Astrocyte of the cerebellum (primary cell): ENCODE data around the gene POLR2L.

Source experiments
- DNase-seq: peaks from one replicate; pipeline ENCODE4 v3.0.0-alpha.2; 2011; ENCODE audit warnings: low read depth
- H3K4me3 ChIP-seq: 2 replicates; pipeline ENCODE4 v1.5.1; 2011; ENCODE audit warnings: mild to moderate bottlenecking, low read depth, low read length, moderate library complexity
- in situ Hi-C: cut with HindIII; loops from 2 replicates; pipeline ENCODE4 v1.10.0; 2017; ENCODE audit warnings: low sequenced_read_pairs
- TF ChIP-seq, protein P1 (sequence below): IDR thresholded peaks from 2 replicates; pipeline ENCODE4 v1.5.1; 2012; ENCODE audit warnings: low read length, low read depth, moderate library complexity, mild to moderate bottlenecking; ENCODE audit errors: missing control alignments

The POLR2L gene

GRCh38 chr11:839280-839623 lies 3.1 kb downstream of the POLR2L start:
- TF ChIP-seq, protein P1, sequence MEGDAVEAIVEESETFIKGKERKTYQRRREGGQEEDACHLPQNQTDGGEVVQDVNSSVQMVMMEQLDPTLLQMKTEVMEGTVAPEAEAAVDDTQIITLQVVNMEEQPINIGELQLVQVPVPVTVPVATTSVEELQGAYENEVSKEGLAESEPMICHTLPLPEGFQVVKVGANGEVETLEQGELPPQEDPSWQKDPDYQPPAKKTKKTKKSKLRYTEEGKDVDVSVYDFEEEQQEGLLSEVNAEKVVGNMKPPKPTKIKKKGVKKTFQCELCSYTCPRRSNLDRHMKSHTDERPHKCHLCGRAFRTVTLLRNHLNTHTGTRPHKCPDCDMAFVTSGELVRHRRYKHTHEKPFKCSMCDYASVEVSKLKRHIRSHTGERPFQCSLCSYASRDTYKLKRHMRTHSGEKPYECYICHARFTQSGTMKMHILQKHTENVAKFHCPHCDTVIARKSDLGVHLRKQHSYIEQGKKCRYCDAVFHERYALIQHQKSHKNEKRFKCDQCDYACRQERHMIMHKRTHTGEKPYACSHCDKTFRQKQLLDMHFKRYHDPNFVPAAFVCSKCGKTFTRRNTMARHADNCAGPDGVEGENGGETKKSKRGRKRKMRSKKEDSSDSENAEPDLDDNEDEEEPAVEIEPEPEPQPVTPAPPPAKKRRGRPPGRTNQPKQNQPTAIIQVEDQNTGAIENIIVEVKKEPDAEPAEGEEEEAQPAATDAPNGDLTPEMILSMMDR = no peak
- in situ Hi-C loops = no loop called here
- no peak overlapping the region for H3K4me3 ChIP-seq
- DNase-seq = no peak

DNA sequence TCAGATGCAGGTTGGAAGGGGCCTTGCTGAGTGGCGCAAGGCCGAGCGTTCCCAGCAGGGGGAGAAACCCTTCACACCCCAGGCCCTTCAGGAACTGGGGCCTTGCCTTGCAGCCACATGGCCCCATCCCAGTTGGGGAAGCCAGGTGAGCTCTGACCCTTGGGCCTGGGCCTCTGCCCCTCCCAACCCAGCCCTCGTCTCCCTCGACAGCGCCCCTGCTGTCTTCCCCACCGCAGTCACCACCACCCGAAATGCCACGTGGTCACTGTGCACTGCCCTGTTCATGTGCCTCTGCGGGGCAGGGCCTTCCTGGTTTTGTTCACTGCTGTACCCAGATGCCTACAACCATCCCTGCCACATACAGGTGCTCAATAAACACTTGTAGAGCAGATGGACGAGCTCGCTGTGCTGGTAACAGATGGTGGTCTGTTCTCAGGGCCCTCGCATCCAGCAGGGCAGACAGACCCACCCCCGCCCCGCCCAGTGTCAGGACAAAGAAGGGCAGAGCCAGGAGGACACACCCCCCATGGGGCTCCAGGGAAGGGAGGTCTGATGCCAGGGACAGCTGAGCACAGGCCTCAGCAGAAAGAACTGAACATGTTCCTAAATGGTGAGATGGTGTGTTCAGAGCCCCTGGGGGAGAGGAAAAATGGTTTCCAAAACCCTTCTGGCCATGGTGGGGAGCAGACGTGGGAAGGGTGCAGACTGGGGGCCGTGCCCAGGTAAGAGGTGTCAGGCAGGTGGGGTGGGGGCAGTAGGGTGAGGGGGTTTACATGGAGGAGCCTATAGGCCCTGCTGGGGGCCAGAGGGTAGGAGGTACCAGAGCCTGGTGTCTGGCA lies 3.7 kb downstream of the POLR2L start:
- in situ Hi-C loops = no loop called here
- no peak for DNase-seq
- TF ChIP-seq, protein P1 = peak; percentile 15
- H3K4me3 ChIP-seq = no peak overlapping the region

GRCh38 chr11:837990-838307 lies 4.4 kb downstream of the POLR2L start:
- TF ChIP-seq, protein P1 = no peak
- in situ Hi-C loops = no loop called here
- H3K4me3 ChIP-seq = no peak overlapping the region
- DNase-seq = no peak

DNA sequence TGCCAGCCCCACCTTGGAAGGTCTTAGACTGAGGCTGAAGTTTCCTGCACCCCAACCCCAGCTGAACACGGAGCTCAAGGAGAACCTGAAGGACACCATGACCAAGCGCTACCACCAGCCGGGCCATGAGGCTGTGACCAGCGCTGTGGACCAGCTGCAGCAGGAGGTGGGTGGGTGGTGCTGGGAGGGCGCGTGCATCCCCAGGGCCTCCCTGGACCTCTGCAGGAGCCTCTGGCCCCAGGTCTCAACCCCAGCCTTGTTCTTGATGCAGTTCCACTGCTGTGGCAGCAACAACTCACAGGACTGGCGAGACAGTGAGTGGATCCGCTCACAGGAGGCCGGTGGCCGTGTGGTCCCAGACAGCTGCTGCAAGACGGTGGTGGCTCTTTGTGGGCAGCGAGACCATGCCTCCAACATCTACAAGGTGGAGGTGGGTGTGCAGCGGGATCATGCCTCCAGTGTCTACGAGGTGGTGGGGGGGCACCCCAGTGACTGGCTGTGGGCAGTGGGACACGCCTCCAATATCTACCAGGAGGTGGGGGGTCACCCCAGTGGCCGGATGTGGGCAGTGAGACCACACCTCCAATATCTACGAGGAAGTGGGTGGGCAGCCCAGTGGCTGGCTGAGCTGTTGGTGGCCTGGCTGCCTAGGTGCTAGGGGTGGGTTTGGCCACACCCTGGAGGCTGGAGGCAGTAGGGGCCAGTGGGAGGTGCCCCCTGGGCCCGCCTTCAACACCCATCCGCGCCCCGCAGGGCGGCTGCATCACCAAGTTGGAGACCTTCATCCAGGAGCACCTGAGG lies 4.9 kb downstream of the POLR2L start:
- in situ Hi-C loops = no loop called here
- H3K4me3 ChIP-seq = no peak overlapping the region
- TF ChIP-seq, protein P1 = no peak
- DNase-seq = no peak

DNA sequence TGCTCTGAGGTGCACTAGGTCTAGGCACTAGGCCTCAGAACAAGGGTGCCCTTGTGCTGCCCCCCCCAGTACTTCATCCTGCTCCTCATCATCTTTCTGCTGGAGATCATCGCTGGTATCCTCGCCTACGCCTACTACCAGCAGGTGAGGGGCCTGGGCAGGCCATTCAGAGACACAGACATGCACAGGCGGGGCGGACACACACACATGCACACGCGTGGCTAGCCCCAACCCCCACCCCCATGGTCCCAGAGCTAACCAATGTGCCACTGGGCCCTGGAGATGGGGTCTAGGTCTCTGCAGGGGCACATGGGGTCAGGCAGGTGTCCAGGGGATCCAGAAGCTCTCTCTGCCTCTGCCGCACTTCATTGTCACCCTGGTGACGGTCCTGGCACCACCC lies 5.6 kb downstream of the POLR2L start:
- TF ChIP-seq, protein P1 = no peak
- no peak overlapping the region for H3K4me3 ChIP-seq
- no peak for DNase-seq
- in situ Hi-C loops = no loop called here

DNA sequence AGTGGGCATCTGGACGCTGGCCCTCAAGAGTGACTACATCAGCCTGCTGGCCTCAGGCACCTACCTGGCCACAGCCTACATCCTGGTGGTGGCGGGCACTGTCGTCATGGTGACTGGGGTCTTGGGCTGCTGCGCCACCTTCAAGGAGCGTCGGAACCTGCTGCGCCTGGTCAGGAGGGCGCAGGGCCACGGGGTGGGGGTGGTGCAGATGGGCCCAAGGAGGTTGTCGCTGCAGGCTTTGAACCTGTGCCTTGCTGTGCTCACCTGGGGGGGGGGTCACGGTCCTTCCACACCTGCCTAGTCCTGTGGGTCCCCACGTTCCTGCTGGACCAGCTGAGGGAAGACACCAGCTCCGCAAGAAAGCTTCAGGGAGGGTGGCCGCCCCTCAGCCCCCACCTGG lies 6.1 kb downstream of the POLR2L start:
- TF ChIP-seq, protein P1 = no peak
- no peak overlapping the region for H3K4me3 ChIP-seq
- in situ Hi-C loops = no loop called here
- no peak for DNase-seq
